Uterus (tissue), 2 donors: ENCODE measurements around the gene EPHA7.

Source experiments
- POLR2A ChIP-seq, 2 donors: fragments of 450-650 bp; IDR thresholded peaks; one replicate each; pipeline ENCODE4 v1.6.1; 2016; ENCODE audit warnings: antibody characterized with exemption in 2 of 2, mild to moderate bottlenecking in 1 of 2, moderate library complexity in 1 of 2
- TF ChIP-seq, protein P1 (sequence below), 4 experiments: fragments of 200-600 bp in 2 of 4; fragments of 450-650 bp in 2 of 4; sonication (generic) in 2 of 4; IDR thresholded peaks; one replicate each; pipeline ENCODE4 v1.5.1; 2016 to 2019; ENCODE audit warnings: antibody characterized with exemption in 4 of 4, mild to moderate bottlenecking in 2 of 4, moderate library complexity in 1 of 4

DNA sequence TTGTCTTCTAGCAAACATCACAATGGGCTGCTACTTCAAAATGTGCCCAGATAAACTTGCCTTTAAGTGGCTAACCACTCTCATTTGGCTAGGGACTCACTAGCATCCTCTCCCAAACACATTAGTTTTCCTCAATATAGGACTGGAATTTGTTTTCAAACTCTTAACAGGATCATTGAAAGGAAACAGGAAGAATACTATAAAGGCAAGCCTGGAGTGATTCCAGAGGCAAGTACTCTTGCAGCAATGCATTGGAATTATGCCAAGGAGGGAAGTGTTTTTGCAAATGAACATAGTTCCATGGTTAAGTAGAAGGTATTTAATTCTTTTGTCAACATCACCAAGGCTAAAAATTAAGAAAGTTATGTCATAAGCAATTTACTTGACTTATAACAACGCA is 12.2 kb downstream of the EPHA7 start:
- TF ChIP-seq, protein P1, sequence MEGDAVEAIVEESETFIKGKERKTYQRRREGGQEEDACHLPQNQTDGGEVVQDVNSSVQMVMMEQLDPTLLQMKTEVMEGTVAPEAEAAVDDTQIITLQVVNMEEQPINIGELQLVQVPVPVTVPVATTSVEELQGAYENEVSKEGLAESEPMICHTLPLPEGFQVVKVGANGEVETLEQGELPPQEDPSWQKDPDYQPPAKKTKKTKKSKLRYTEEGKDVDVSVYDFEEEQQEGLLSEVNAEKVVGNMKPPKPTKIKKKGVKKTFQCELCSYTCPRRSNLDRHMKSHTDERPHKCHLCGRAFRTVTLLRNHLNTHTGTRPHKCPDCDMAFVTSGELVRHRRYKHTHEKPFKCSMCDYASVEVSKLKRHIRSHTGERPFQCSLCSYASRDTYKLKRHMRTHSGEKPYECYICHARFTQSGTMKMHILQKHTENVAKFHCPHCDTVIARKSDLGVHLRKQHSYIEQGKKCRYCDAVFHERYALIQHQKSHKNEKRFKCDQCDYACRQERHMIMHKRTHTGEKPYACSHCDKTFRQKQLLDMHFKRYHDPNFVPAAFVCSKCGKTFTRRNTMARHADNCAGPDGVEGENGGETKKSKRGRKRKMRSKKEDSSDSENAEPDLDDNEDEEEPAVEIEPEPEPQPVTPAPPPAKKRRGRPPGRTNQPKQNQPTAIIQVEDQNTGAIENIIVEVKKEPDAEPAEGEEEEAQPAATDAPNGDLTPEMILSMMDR (IDR thresholded peaks at IDR 0.05): no peak
- TF ChIP-seq POLR2A (IDR thresholded peaks at IDR 0.05): no peak
